ENCODE results near the gene CD300LB.
"Not testable (repeated sequence)": the region's sequence is repeated elsewhere in the genome, so short reads cannot be mapped to it uniquely, and the experiment has no call there.

CD300LB gene

GRCh38 chr17:74512036-74512435, 19.2 kb downstream of the CD300LB start:
- TF ChIP-seq, protein P1, sequence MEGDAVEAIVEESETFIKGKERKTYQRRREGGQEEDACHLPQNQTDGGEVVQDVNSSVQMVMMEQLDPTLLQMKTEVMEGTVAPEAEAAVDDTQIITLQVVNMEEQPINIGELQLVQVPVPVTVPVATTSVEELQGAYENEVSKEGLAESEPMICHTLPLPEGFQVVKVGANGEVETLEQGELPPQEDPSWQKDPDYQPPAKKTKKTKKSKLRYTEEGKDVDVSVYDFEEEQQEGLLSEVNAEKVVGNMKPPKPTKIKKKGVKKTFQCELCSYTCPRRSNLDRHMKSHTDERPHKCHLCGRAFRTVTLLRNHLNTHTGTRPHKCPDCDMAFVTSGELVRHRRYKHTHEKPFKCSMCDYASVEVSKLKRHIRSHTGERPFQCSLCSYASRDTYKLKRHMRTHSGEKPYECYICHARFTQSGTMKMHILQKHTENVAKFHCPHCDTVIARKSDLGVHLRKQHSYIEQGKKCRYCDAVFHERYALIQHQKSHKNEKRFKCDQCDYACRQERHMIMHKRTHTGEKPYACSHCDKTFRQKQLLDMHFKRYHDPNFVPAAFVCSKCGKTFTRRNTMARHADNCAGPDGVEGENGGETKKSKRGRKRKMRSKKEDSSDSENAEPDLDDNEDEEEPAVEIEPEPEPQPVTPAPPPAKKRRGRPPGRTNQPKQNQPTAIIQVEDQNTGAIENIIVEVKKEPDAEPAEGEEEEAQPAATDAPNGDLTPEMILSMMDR (IDR thresholded peaks at IDR 0.05; ENCODE audit: insufficient read depth, low read length, poor library complexity, severe bottlenecking), result no peak
- no peaks in the 10 kb centered on the region for H3K36me3 ChIP-seq (ENCODE audit: control insufficient read depth, insufficient read depth, low read length)

DNA sequence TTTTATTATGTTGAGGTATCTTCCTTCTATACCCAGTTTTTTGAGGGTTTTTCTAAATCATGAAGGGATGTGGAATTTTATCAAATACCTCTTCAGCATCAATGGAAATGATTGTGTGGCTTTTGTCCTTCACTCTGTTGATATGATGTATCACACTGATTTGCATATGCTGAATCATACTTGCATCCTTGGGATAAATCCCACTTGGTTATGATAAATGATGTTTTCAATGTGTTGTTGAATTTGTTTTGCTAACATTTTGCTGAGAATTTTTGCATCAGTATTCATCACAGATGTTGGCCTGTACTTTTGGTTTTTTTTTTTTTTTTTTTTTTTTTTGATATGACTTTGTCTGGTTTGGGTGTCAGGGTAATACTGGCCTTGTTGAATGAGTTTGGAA, 23.1 kb downstream of the CD300LB start:
- no peaks in the 10 kb centered on the region for H3K36me3 ChIP-seq (ENCODE audit: control insufficient read depth, insufficient read depth, low read length)
- H3K4me3 ChIP-seq (replicated peaks; ENCODE audit: low read depth, low read length), result no peak overlapping the region
- no peaks in the 10 kb centered on the region for H3K27me3 ChIP-seq (replicated peaks; ENCODE audit: control insufficient read depth, insufficient read depth, low read length)
- TF ChIP-seq, protein P1 (IDR thresholded peaks at IDR 0.05; ENCODE audit: insufficient read depth, low read length, poor library complexity, severe bottlenecking), result no peak
- no peak for DNase-seq (ENCODE audit: extremely low read depth, insufficient read length)

More at GRCh38 chr17:74512036-74512435, 19.2 kb downstream of the CD300LB start:
- no peak for DNase-seq (ENCODE audit: extremely low read depth, insufficient read length)
- no peaks in the 10 kb centered on the region for H3K27me3 ChIP-seq (replicated peaks; ENCODE audit: control insufficient read depth, insufficient read depth, low read length)
- no peak overlapping the region for H3K4me3 ChIP-seq (replicated peaks; ENCODE audit: low read depth, low read length)

DNA sequence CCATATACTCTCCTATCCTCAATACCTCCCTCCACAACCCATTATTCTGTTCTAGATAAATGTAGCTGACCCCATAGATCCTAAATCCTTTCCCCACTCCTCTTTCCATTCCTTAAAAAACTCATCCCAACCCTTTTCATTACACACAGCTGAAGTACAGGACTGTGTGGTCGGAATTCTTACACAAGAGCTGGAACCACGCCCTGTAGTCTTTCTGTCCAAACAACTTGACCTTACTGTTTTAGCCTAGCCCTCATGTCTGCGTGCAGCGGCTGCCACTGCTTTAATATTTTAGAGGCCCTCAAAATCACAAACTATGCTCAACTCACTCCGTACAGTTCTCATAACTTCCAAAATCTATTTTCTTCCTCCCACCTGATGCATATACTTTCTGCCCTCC, 27.3 kb downstream of the CD300LB start:
- not testable (repeated sequence) for DNase-seq (ENCODE audit: extremely low read depth, insufficient read length); H3K27me3 ChIP-seq (replicated peaks; ENCODE audit: control insufficient read depth, insufficient read depth, low read length); H3K4me3 ChIP-seq (replicated peaks; ENCODE audit: low read depth, low read length); H3K36me3 ChIP-seq (ENCODE audit: control insufficient read depth, insufficient read depth, low read length)

GRCh38 chr17:74502861-74503260, 28.4 kb downstream of the CD300LB start:
- Histone ChIP-seq H3K27me3 (replicated peaks; ENCODE audit: control insufficient read depth, insufficient read depth, low read length) (no peaks in the 10 kb centered on the region), H3K36me3 (ENCODE audit: control insufficient read depth, insufficient read depth, low read length) (no peaks in the 10 kb centered on the region), H3K4me3 (replicated peaks; ENCODE audit: low read depth, low read length) (no peak overlapping the region)
- TF ChIP-seq, protein P1 (IDR thresholded peaks at IDR 0.05; ENCODE audit: insufficient read depth, low read length, poor library complexity, severe bottlenecking), result no peak
- no peak for DNase-seq (ENCODE audit: extremely low read depth, insufficient read length)

GRCh38 chr17:74499992-74500391, 31.3 kb downstream of the CD300LB start:
- H3K36me3 ChIP-seq (ENCODE audit: control insufficient read depth, insufficient read depth, low read length), result no peaks in the 10 kb centered on the region
- no peak overlapping the region for H3K4me3 ChIP-seq (replicated peaks; ENCODE audit: low read depth, low read length)
- DNase-seq (ENCODE audit: extremely low read depth, insufficient read length), result no peak
- H3K27me3 ChIP-seq (replicated peaks; ENCODE audit: control insufficient read depth, insufficient read depth, low read length), result no peaks in the 10 kb centered on the region
- TF ChIP-seq, protein P1 (IDR thresholded peaks at IDR 0.05; ENCODE audit: insufficient read depth, low read length, poor library complexity, severe bottlenecking), result no peak

- Histone ChIP-seq H3K36me3 (ENCODE audit: control insufficient read depth, insufficient read depth, low read length) (no peaks in the 10 kb centered on the region), H3K4me3 (replicated peaks; ENCODE audit: low read depth, low read length) (no peak overlapping the region), H3K27me3 (replicated peaks; ENCODE audit: control insufficient read depth, insufficient read depth, low read length) (no peaks in the 10 kb centered on the region)
- TF ChIP-seq, protein P1 (IDR thresholded peaks at IDR 0.05; ENCODE audit: insufficient read depth, low read length, poor library complexity, severe bottlenecking), result no peak
- no peak for DNase-seq (ENCODE audit: extremely low read depth, insufficient read length)
Measured at GRCh38 chr17:74497471-74497870, 33.8 kb downstream of the CD300LB start.

Data from GM06990 (cell line).